Tibial nerve (tissue), 3 donors: Measurements from ENCODE around the gene PRLR.

ENCODE experiments used
- CTCF ChIP-seq, 5 experiments: fragments of 200-600 bp in 3 of 5; fragments of 450-650 bp in 2 of 5; sonication (generic) in 3 of 5; IDR thresholded peaks; one replicate each; pipeline ENCODE4 v1.5.1; 2016 to 2019; ENCODE audit warnings: antibody characterized with exemption in 5 of 5, mild to moderate bottlenecking in 3 of 5, moderate library complexity in 2 of 5
- POLR2A ChIP-seq, 2 donors: fragments of 450-650 bp; IDR thresholded peaks; one replicate each; pipeline ENCODE4 v1.6.1; 2017; ENCODE audit warnings: antibody characterized with exemption in 2 of 2, mild to moderate bottlenecking in 2 of 2, moderate library complexity in 2 of 2

GRCh38 chr5:35239911-35240610 lies 9.8 kb upstream of the PRLR start:
- TF ChIP-seq CTCF (IDR thresholded peaks at IDR 0.05) (no peak), POLR2A (IDR thresholded peaks at IDR 0.05) (no peak)
